RKO (cell line): ENCODE measurements around the gene STRA8.
"Not testable (repeated sequence)": the region's sequence is repeated elsewhere in the genome, so short reads cannot be mapped to it uniquely, and the experiment has no call there.

Experiments
- DNase-seq: peaks from one replicate; pipeline ENCODE4 v3.0.0-alpha.2; 2016; ENCODE audit warnings: low spot score

Gene STRA8

GRCh38 chr7:135205850-135206249 lies 27.8 kb upstream of the STRA8 start:
- DNase-seq = no peak

DNA sequence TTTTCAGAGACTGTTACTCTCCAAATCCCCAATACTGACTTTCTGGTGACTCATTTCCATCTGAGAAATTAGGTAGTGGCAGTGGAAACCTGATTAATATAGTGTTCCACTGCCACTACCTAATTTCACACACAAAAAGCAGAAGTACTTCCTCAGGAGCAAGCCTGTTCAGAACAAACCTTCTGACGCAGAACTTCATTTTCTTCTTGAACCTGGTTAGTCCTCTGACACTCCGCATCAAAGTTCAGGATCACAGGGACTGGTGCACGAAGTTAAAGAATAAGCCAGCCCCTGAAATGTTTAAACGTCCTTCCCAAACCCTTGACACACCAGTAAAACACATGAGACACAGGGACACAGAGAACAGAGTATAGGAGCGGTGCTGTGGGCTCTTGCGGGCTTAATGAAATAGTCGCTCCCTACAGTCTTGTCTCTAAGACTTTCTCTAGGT lies 26.7 kb upstream of the STRA8 start:
- DNase-seq = no peak

DNA sequence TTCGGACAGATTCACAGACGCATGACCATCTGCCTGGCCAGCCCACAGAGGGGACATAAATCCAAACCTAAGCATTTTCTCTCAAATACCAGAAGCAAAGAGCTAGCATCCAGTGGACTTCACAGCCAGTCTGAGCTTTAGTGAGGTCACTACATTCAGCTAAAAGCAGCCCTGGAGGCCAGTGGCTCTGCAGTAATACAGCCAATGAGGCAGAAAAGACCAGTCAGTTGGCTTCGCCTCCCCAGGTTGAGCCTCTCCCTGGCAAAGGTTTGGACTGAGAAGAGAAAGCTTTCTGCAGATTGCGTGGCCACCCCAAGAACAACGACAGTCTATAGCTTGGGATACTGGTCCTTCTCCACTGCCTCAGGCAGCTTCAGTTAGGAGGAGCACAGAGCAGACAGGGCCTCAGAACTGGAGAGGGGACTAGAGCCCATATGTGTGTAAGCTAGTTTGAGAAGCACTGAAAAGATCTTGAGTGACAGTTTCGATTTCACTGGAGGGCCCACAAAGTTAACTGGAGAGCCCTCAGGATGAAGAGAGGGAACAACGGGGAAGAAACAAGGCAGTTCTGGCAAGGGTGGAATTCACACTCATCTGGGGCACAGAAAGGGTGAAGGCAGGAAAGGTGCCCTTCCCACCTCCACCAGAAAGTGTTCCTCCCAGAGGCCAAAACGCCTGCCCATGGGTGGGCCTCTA lies 26.1 kb upstream of the STRA8 start:
- DNase-seq = no peak

GRCh38 chr7:135208102-135208793 lies 25.4 kb upstream of the STRA8 start:
- DNase-seq = peak; percentile 15

DNA sequence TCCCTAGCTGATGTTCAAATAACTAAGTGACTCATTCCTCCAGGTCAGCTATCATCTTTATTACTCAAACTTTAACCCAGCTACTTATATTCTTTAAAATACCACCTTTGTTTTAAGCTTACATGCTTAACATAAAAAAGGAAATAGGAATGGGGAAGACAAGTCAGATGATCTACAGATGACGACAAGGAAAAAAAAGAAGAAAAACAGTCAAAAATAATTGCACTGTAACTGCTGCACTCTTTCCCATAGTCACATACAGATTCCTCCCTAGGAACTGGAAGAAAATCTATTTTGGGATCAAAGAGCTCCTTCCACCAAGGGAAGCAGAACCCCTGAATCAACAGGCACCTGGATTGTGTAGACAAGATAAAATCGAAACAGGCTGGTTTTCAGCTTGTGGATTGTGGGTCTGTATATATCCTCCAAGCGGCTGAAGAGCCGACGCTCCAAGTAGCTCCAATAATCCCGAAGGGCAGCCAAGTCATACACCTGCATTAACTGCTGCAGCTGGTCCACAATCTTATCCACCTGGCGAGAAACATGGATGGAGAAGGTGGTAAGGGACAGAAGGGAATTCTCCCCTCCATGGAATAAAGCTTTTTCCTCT lies 24.3 kb upstream of the STRA8 start:
- DNase-seq = no peak

GRCh38 chr7:135210888-135211178 lies 22.8 kb upstream of the STRA8 start:
- DNase-seq = no peak

- peak; percentile 95 for DNase-seq
Measured at GRCh38 chr7:135211179-135211945, 22.3 kb upstream of the STRA8 start, which contains the start of gene WDR91. Gene WDR91 (minus strand): TSS chr7:135211526. CDS start chr7:135211502, 24 bp downstream.

DNA sequence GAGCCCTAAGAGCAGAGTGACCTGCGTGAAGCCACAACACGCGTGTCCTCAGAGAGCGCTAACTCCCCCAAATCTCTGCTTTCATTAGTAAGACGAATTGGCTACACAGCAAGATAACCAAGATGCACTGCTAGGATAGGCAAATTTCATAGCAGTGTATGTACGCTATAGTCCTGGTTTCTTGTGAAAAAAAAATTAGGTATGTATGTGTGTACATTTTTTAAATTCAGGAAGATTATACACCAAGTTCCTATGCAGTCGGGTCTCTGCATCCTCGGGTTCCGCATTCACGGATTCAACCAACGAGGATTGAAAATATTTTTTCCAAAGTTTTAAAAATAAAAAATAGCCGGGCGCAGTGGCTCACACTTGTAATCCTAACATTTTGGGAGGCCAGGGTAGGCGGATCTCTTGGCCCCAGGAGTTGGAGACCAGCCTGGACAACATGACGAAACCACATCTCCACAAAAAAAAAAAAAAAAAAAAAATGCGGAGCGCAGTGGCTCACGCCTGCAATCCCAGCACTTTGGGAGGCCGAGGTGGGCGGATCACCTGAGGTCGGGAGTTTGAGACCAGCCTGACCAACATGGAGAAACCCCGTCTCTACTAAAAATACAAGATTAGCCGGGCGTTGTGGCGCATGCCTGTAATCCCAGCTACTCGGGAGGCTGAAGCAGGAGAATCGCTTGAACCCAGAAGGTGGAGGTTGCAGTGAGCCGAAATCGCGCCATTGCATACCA lies 21.5 kb upstream of the STRA8 start:
- DNase-seq = not testable (repeated sequence)

GRCh38 chr7:135213831-135214230 lies 19.8 kb upstream of the STRA8 start:
- DNase-seq = no peak

GRCh38 chr7:135215180-135215579 lies 18.5 kb upstream of the STRA8 start:
- no peak for DNase-seq

- DNase-seq = peak; percentile 41
Measured at GRCh38 chr7:135215698-135216097, 17.9 kb upstream of the STRA8 start.

DNA sequence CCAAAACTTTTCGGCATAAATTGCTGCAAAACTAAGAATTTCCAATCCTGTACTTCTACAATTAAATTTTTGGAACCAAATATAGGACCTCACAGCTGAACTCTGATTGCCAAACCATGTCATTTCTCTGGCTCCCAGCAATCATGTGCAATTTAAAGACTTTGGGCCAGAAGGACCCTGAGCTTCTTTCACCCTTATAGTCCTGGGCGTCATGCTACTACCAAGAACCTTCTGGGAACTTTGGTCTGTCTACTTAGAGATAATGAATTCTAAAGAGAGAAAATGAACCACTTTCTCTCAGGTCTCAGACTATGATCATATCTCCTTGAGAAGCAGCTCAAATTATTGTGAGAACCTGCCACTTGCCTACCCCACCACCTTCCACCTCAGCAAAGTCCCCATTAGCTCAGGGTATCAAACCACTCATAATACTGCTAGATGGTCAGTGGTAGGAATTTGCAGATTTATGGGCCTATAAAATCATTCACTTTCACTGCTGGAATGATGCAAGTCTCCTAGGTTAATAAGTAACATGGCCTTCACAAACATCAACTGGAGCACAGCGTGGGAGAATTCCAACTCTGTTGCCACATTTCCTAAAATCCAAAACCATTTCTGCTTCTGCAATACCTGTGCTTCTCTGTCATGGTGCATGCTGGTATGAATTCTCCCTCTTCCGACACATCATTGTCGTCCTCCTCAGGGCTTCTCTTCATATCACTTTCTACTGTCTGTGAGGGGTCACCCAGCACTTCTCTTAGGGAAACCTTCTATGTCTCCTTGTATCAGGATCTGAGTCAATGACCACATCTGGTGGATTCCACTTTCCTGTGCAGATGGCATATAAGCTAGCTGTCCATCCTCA lies 15.8 kb upstream of the STRA8 start:
- DNase-seq = no peak

DNA sequence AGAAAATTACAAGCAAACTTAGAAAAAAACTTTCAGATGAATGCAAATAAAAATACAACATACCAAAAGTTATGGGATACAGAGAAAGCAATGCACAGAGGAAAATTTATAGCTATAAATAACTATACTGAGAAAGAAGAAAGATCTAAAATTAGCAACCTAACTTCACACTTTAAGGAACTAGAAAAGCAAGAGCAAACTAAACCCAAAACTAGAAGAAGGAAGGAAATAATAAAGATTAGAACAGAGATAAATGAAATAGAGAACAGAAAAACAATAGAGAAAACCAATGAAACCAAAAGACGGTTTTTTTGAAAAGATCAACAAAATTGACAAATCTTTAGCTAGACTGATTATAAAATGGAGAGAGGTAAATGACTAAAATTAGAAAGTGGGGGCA lies 9.6 kb upstream of the STRA8 start:
- no peak for DNase-seq

- DNase-seq = no peak
Measured at GRCh38 chr7:135231686-135232085, 2.0 kb upstream of the STRA8 start.

DNA sequence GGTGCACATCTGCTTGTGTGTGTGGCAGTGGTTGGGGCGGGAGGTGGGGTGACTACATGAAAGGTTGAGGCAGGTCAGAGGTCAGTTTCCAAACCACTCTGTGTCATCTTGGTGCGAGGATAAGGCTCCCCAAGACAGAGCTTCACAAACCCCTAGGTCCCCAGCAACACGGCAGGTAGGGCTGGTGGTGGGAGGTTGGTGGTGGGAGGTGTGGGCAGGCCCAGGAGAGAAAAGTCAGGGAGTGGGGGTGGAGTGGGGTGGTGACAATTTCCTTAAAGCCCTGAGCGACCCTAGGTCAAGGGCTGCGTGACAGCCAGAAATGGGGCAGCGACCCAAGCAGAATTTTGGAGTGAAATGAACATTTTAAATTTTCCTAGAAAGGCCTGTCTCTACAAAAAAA lies 1.6 kb upstream of the STRA8 start:
- DNase-seq = no peak

DNA sequence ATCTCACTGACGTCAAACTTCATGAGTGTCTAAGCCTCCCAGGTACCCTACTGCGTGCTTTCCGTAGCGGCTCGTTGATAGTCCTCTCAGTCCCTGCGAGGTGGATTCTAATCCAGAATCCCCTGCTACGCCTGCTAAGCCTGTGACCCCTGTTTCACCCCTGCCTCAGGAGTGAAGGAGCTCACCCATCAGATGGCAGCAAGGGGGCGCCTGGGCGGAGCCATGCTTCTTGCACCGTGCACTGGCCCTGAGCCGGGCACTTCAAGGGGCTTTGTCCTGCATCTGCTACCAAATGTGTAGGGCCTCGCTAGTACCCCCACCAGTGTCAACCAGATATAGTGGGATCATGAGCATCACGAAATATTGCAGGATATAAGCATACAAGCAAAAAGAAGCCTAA lies 918 bp upstream of the STRA8 start:
- no peak for DNase-seq

- DNase-seq = not testable (repeated sequence)
Measured at GRCh38 chr7:135234095-135234494, 457 bp downstream of the STRA8 start.

GRCh38 chr7:135234727-135235126 lies 1.1 kb downstream of the STRA8 start:
- DNase-seq = no peak

- DNase-seq = no peak
Measured at GRCh38 chr7:135235841-135236240, 2.2 kb downstream of the STRA8 start.

- DNase-seq = no peak
Measured at GRCh38 chr7:135236727-135237126, 3.1 kb downstream of the STRA8 start.
